A673 (cell line): ENCODE data around the gene SHROOM3.

ENCODE experiments used
- EZH2 ChIP-seq: fragments of 200-600 bp; sonication (generic); IDR thresholded peaks from 2 replicates; pipeline ENCODE4 v1.6.1; 2017; ENCODE audit warnings: borderline replicate concordance, low read depth, mild to moderate bottlenecking, mixed read lengths, antibody characterized with exemption, low read length; ENCODE audit not compliant: poor library complexity, severe bottlenecking
- TF ChIP-seq, protein P1 (sequence below): fragments of 300-800, 200-600 bp; sonication (generic); conservative IDR thresholded peaks from 2 replicates; pipeline ENCODE4 v1.5.1; 2017; ENCODE audit warnings: low read depth, mild to moderate bottlenecking, antibody characterized with exemption, low read length, moderate library complexity, mixed read lengths

DNA sequence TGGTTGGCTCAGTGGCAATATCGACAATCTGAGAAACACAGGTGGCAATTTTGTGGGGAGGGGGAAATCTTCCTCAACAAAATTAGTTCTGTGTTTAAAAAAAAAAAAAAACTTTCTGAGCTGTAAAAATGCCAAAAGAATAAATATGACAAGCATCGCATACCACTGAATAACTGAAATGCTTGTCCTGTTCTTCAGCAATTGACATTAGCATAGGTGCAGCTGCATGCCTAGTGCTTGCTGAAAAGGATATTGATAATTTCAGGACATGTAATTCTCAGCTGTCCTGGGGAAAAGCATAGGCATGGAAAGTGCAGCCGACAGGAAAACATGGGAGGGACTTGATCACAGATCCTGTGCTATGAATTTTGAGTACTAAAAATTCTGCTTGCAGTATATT lies 315.7 kb downstream of the SHROOM3 start:
- TF ChIP-seq EZH2 = no peak
- TF ChIP-seq, protein P1, sequence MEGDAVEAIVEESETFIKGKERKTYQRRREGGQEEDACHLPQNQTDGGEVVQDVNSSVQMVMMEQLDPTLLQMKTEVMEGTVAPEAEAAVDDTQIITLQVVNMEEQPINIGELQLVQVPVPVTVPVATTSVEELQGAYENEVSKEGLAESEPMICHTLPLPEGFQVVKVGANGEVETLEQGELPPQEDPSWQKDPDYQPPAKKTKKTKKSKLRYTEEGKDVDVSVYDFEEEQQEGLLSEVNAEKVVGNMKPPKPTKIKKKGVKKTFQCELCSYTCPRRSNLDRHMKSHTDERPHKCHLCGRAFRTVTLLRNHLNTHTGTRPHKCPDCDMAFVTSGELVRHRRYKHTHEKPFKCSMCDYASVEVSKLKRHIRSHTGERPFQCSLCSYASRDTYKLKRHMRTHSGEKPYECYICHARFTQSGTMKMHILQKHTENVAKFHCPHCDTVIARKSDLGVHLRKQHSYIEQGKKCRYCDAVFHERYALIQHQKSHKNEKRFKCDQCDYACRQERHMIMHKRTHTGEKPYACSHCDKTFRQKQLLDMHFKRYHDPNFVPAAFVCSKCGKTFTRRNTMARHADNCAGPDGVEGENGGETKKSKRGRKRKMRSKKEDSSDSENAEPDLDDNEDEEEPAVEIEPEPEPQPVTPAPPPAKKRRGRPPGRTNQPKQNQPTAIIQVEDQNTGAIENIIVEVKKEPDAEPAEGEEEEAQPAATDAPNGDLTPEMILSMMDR = no peak
